ENCODE results near the gene GPR156. TPM values are rescaled to one million over a fixed set of nuclear protein-coding genes. Genes with fewer than 3 reads are reported as not detected.

Gene GPR156
- total RNA-seq, 1 experiment from 2014 or later: 3.1 TPM

DNA sequence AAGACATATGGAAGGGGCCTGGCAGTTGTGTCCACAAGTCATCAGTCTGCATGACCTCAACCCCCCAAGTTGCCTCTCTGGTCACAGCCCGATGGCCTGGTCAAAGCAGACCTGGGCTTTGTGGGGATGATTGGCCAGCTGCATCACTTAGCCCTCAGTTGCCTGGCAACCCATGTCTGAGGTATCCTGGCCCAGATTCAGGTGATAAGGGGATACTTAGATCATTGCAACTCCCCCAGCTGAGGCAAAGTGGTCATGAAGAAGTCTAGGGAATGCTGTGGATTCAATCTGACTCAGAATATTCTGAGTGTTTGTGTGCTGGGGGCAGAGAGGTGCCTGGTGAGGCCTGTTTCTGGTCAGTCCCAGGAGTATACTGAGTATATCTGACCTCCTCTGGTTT lies 5.0 kb downstream of the GPR156 start:
- Histone ChIP-seq H3K4me3 (ENCODE audit: low read depth, low read length) (no peak overlapping the region), H3K36me3 (ENCODE audit: control insufficient read depth, insufficient read depth, low read length) (no peaks in the 10 kb centered on the region), H3K27me3 (replicated peaks; ENCODE audit: control insufficient read depth, insufficient read depth, low read length) (no peaks in the 10 kb centered on the region), H3K9me3 (0 out of 2 replicates have a peak, but pooled peaks cover 4% of the 10 kb centered on the region), H3K4me1 (no peaks in the 10 kb centered on the region)
- no peak overlapping the region for H3K4me3 Mint-ChIP-seq (ENCODE audit: unreplicated experiment)
- BruUV-seq (replicated peaks): no TSS peak
- TF ChIP-seq, protein P1, sequence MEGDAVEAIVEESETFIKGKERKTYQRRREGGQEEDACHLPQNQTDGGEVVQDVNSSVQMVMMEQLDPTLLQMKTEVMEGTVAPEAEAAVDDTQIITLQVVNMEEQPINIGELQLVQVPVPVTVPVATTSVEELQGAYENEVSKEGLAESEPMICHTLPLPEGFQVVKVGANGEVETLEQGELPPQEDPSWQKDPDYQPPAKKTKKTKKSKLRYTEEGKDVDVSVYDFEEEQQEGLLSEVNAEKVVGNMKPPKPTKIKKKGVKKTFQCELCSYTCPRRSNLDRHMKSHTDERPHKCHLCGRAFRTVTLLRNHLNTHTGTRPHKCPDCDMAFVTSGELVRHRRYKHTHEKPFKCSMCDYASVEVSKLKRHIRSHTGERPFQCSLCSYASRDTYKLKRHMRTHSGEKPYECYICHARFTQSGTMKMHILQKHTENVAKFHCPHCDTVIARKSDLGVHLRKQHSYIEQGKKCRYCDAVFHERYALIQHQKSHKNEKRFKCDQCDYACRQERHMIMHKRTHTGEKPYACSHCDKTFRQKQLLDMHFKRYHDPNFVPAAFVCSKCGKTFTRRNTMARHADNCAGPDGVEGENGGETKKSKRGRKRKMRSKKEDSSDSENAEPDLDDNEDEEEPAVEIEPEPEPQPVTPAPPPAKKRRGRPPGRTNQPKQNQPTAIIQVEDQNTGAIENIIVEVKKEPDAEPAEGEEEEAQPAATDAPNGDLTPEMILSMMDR (IDR thresholded peaks at IDR 0.05; ENCODE audit: insufficient read depth in 1 of 2, low read depth in 1 of 2, low read length in 1 of 2, severe bottlenecking in 1 of 2, unreplicated experiment in 1 of 2): no peak
- H3K4me1 Mint-ChIP-seq (ENCODE audit: low read depth, unreplicated experiment): no peaks in the 10 kb centered on the region
- ChIA-PET CTCF (no interaction called here), POLR2A (no interaction called here)
- no peak for DNase-seq
- H3K36me3 Mint-ChIP-seq (ENCODE audit: insufficient read depth, unreplicated experiment): no peaks in the 10 kb centered on the region
- no peak overlapping the region for H3K27ac Mint-ChIP-seq (ENCODE audit: unreplicated experiment)
- H3K9me3 Mint-ChIP-seq (ENCODE audit: unreplicated experiment): no peaks in the 10 kb centered on the region
- intact Hi-C loops (cut with micrococcal nuclease; ENCODE audit: unreplicated experiment): loop anchor here (5.0 kb wide), 1 partner anchor 67 kb away; the partner anchor contains the start of gene LRRC58
- H3K27me3 Mint-ChIP-seq (ENCODE audit: insufficient read depth, unreplicated experiment): peaks cover 2% of the 10 kb centered on the region

DNA sequence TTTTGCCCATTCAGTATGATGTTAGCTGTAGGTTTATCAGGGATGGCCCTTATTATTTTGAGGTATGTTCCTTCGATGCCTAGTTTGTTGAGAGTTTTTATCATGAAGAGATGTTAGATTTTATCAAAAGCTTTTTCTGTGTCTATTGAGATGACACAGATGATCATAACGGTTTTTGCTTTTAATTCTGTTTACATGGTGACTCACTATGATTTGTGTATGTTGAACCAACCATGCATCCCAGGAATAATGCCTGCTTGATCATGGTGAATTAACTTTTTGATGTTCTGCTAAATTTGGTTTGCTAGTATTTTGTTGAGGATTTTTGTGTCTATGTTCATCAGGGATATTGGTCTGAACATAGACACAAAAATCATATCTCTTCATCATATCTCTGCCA lies 8.3 kb downstream of the GPR156 start:
- no TSS peak for BruUV-seq (replicated peaks)
- Histone ChIP-seq H3K4me1 (no peaks in the 10 kb centered on the region), H3K4me3 (ENCODE audit: low read depth, low read length) (no peak overlapping the region), H3K27me3 (replicated peaks; ENCODE audit: control insufficient read depth, insufficient read depth, low read length) (no peaks in the 10 kb centered on the region), H3K36me3 (ENCODE audit: control insufficient read depth, insufficient read depth, low read length) (no peaks in the 10 kb centered on the region), H3K9me3 (0 out of 2 replicates have a peak, but pooled peaks cover 4% of the 10 kb centered on the region)
- Mint-ChIP-seq H3K36me3 (ENCODE audit: insufficient read depth, unreplicated experiment) (no peaks in the 10 kb centered on the region), H3K4me1 (ENCODE audit: low read depth, unreplicated experiment) (no peaks in the 10 kb centered on the region), H3K4me3 (ENCODE audit: unreplicated experiment) (no peak overlapping the region), H3K27me3 (ENCODE audit: insufficient read depth, unreplicated experiment) (no peaks in the 10 kb centered on the region), H3K9me3 (ENCODE audit: unreplicated experiment) (no peaks in the 10 kb centered on the region), H3K27ac (ENCODE audit: unreplicated experiment) (no peak overlapping the region)
- POLR2A ChIA-PET: no interaction called here
- CTCF ChIA-PET: no interaction called here
- no peak for DNase-seq
- intact Hi-C loops (cut with micrococcal nuclease; ENCODE audit: unreplicated experiment): no loop called here
- TF ChIP-seq, protein P1 (IDR thresholded peaks at IDR 0.05; ENCODE audit: insufficient read depth in 1 of 2, low read depth in 1 of 2, low read length in 1 of 2, severe bottlenecking in 1 of 2, unreplicated experiment in 1 of 2): no peak

DNA sequence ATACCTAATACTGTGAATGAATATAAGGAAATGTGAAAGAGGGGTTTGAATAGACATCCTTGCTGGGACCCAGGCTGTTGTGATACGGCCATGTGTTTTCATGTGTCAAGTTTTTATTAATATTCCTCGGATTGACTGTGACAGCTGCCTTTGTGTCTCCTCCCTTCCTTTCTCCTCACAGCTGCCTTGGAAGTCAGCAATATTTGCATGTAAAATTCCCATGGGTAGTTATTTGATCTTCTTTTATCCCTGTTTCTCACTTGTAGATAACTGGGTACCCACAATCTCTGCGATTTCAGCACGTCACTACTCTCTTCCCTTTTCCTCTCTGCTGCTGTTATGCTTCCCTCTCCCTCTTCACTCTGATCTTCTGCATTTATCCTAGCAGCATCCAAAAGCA lies 9.4 kb downstream of the GPR156 start:
- Histone ChIP-seq H3K4me1 (no peaks in the 10 kb centered on the region), H3K36me3 (ENCODE audit: control insufficient read depth, insufficient read depth, low read length) (no peaks in the 10 kb centered on the region), H3K27me3 (replicated peaks; ENCODE audit: control insufficient read depth, insufficient read depth, low read length) (no peaks in the 10 kb centered on the region), H3K4me3 (ENCODE audit: low read depth, low read length) (no peak overlapping the region), H3K9me3 (0 out of 2 replicates have a peak, but pooled peaks cover 4% of the 10 kb centered on the region)
- Mint-ChIP-seq H3K4me1 (ENCODE audit: low read depth, unreplicated experiment) (no peaks in the 10 kb centered on the region), H3K9me3 (ENCODE audit: unreplicated experiment) (no peaks in the 10 kb centered on the region), H3K27ac (ENCODE audit: unreplicated experiment) (no peak overlapping the region), H3K27me3 (ENCODE audit: insufficient read depth, unreplicated experiment) (no peaks in the 10 kb centered on the region), H3K36me3 (ENCODE audit: insufficient read depth, unreplicated experiment) (no peaks in the 10 kb centered on the region), H3K4me3 (ENCODE audit: unreplicated experiment) (no peak overlapping the region)
- no TSS peak for BruUV-seq (replicated peaks)
- DNase-seq: no peak
- intact Hi-C loops (cut with micrococcal nuclease; ENCODE audit: unreplicated experiment): no loop called here
- POLR2A ChIA-PET: no interaction called here
- CTCF ChIA-PET: no interaction called here
- TF ChIP-seq, protein P1 (IDR thresholded peaks at IDR 0.05; ENCODE audit: insufficient read depth in 1 of 2, low read depth in 1 of 2, low read length in 1 of 2, severe bottlenecking in 1 of 2, unreplicated experiment in 1 of 2): no peak
